GM10266 (cell line): ENCODE measurements around the gene OR10P1.
A peak's percentile ranks its signal among the peaks of the same experiment; 100 is the strongest.

Experiments
- DNase-seq: peaks from one replicate; pipeline ENCODE4 v3.0.0; 2012; ENCODE audit errors: extremely low spot score
- CTCF ChIP-seq: IDR thresholded peaks from 2 replicates; pipeline ENCODE4 v1.5.1; 2012; ENCODE audit warnings: mild to moderate bottlenecking, low read depth; ENCODE audit not compliant: control insufficient read depth, insufficient read depth; ENCODE audit errors: missing control alignments

OR10P1 gene

GRCh38 chr12:55659486-55660385 is 23.0 kb downstream of the OR10P1 start:
- peak; percentile 59 for TF ChIP-seq CTCF
- DNase-seq = no peak

- DNase-seq = no peak
- TF ChIP-seq CTCF = no peak
Observed at GRCh38 chr12:55663391-55663790, 26.7 kb downstream of the OR10P1 start.

- DNase-seq = no peak
- no peak for TF ChIP-seq CTCF
Observed at GRCh38 chr12:55664826-55665225, 28.1 kb downstream of the OR10P1 start.

- no peak for TF ChIP-seq CTCF
- DNase-seq = no peak
Observed at GRCh38 chr12:55666508-55666907, 29.8 kb downstream of the OR10P1 start.

- TF ChIP-seq CTCF = no peak
- no peak for DNase-seq
Observed at GRCh38 chr12:55670276-55670675, 33.6 kb downstream of the OR10P1 start.

GRCh38 chr12:55671746-55672145 is 35.1 kb downstream of the OR10P1 start:
- no peak for DNase-seq
- no peak for TF ChIP-seq CTCF

- DNase-seq = peak; percentile 59
- no peak for TF ChIP-seq CTCF
Observed at GRCh38 chr12:55673638-55674037, 36.9 kb downstream of the OR10P1 start.
